HepG2 (cell line): ENCODE results near the gene CD7. TPM values are rescaled to one million over a fixed set of nuclear protein-coding genes. Genes with fewer than 3 reads are reported as not detected.

ENCODE experiments used
- CBX2 ChIP-seq, 2 experiments: fragments of 200-600 bp in 1 of 2; sonication (generic); formaldehyde crosslinking in 1 of 2; IDR thresholded peaks; 2 replicates each; pipeline versions ENCODE4 v1.7.0 to v1.8.1; 2018 to 2022; ENCODE audit warnings: low read depth in 2 of 2, low read length in 1 of 2, mild to moderate bottlenecking in 1 of 2, missing genetic modification reagents in 1 of 2
- HOXA5 ChIP-seq: sonication (generic); formaldehyde crosslinking; IDR thresholded peaks from 2 replicates; pipeline ENCODE4 v1.4.0; 2020; ENCODE audit warnings: missing genetic modification reagents
- KLF6 ChIP-seq: IDR thresholded peaks from 2 replicates; pipeline ENCODE4 v1.8.0; 2016; ENCODE audit warnings: missing biosample characterization, missing genetic modification reagents
- MAFK ChIP-seq, 2 experiments: IDR thresholded peaks in 1 of 2; conservative IDR thresholded peaks in 1 of 2; 2 replicates each; pipeline ENCODE4 v1.6.1; 2011; ENCODE audit warnings: improper control_type of control experiment in 2 of 2, low read length in 2 of 2
- SNRNP70 ChIP-seq: fragments of 200-400 bp; formaldehyde crosslinking; IDR thresholded peaks from 2 replicates; pipeline ENCODE4 v1.6.1; 2017; ENCODE audit warnings: mild to moderate bottlenecking, low read depth, low read length, moderate library complexity
- SUZ12 ChIP-seq: fragments of 150-350 bp; IDR thresholded peaks from 2 replicates; pipeline ENCODE4 v1.6.1; 2014; ENCODE audit warnings: low read depth, low read length
- ZNF83 ChIP-seq: sonication (generic); formaldehyde crosslinking; IDR thresholded peaks from 2 replicates; pipeline ENCODE4 v1.4.0; 2020; ENCODE audit warnings: missing genetic modification reagents, mild to moderate bottlenecking, borderline replicate concordance
- polyA plus RNA-seq, 8 experiments: library from polyadenylated mRNA; depleted of rRNA in 3 of 8; stranded (reverse) in 7 of 8; unstranded in 1 of 8; fragments of >200 nt; fragmentation: Illumina TruSeq in 4 of 8; extraction: Trizol in 4 of 8; gene quantifications; 2 replicates each; pipeline versions ENCODE4 v1.2.1 to v1.2.3, GENCODE V29; 2011 to 2016; ENCODE audit warnings: low read depth in 4 of 8, missing spikeins in 1 of 8, mixed read lengths in 1 of 8; ENCODE audit not compliant: insufficient read depth in 1 of 8
- total RNA-seq, 5 experiments: library from RNA; depleted of rRNA; stranded (reverse); fragments of >200 nt; fragmentation: Illumina TruSeq; extraction: Trizol; gene quantifications; 2 replicates each; pipeline ENCODE4 v1.2.3, GENCODE V29; 2016; ENCODE audit warnings: low read depth in 1 of 5
- TF ChIP-seq, protein P1 (sequence below): sonication (generic); formaldehyde crosslinking; conservative IDR thresholded peaks from 2 replicates; pipeline ENCODE4 v1.4.0; 2020; ENCODE audit warnings: missing genetic modification reagents
- TF ChIP-seq, protein P2 (sequence below): sonication (generic); formaldehyde crosslinking; IDR thresholded peaks from 2 replicates; pipeline ENCODE4 v1.8.0; 2022; ENCODE audit warnings: missing genetic modification reagents, mild to moderate bottlenecking, inconsistent platforms, borderline replicate concordance
- TF ChIP-seq, protein P3 (sequence below): sonication (generic); formaldehyde crosslinking; IDR thresholded peaks from 2 replicates; pipeline ENCODE4 v1.5.1; 2020; ENCODE audit warnings: mild to moderate bottlenecking, missing genetic modification reagents, moderate library complexity
- TF ChIP-seq, protein P4 (sequence below): sonication (generic); formaldehyde crosslinking; IDR thresholded peaks from 2 replicates; pipeline ENCODE4 v1.5.0; 2020; ENCODE audit warnings: mild to moderate bottlenecking, missing genetic modification reagents, borderline replicate concordance
- TF ChIP-seq, protein P5 (sequence below): sonication (generic); formaldehyde crosslinking; IDR thresholded peaks from 2 replicates; pipeline ENCODE4 v1.4.0; 2020; ENCODE audit warnings: mild to moderate bottlenecking, missing genetic modification reagents

The CD7 gene
- total and polyA plus RNA-seq, 2 of the 13 experiments (the other 11 are each of a cell fraction or from before 2014, with no cell fraction given) = 67.6 to 76.4 TPM

DNA sequence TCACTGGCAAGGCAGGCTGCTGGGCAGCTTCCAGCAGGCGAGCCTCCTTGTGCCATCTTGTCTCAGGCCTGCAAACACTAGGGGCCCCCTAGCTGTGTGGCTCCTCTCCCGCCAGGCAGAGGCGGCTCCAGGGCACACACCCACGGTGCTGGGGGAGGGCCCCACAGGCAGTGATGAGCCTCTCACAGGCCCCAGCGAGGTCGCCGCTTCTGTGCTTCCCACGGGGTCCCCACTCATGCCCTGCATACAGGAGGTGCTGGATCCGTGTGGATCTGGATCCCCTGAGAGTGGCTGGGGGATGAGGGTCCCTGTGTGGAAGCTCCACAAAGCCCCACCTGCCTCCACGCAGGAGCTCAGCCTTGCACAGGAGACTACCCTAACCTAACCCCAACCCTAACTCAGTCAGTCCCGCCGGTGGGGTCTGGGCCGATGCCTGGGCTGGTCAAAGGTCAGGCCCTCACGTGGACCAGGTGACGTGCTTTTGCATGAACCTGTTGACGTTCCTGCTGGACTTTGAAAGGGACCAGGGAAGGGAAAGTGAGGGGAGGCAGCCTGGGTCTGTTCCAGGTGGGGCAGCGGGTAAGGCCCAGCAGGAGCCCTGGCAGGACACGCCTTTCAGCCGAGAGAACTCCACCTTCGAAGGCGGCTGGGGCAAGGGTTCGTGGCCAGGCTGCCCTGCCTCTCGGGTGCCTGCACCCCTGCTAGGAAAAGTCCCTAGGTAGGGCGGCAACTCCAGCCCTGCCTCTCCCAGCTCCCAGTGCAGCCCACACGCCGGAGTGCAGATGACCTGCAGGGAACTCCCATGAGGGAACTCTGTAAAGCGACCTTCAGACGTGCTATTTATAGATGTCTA lies 11.0 kb upstream of the CD7 start (continued):
- TF ChIP-seq, protein P1, sequence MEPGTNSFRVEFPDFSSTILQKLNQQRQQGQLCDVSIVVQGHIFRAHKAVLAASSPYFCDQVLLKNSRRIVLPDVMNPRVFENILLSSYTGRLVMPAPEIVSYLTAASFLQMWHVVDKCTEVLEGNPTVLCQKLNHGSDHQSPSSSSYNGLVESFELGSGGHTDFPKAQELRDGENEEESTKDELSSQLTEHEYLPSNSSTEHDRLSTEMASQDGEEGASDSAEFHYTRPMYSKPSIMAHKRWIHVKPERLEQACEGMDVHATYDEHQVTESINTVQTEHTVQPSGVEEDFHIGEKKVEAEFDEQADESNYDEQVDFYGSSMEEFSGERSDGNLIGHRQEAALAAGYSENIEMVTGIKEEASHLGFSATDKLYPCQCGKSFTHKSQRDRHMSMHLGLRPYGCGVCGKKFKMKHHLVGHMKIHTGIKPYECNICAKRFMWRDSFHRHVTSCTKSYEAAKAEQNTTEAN (CRISPR knock-in tag) = peak; percentile 70; the same call in 1 of the 2 replicates
- TF ChIP-seq HOXA5 (peak; percentile 76), CBX2 (IDR thresholded peaks at IDR 0.05; ENCODE audit: low read depth, low read length) (no peak), CBX2 (CRISPR knock-in tag; IDR thresholded peaks at IDR 0.05; ENCODE audit: low read depth) (no peak), SUZ12 (no peak), ZNF83 (0 out of 2 replicates have a peak, but pooled peaks have one; percentile 24), MAFK (conservative IDR thresholded peaks at IDR 0.05 in 1 of 2, IDR thresholded peaks at IDR 0.05 in 1 of 2; ENCODE audit: low read length in 2 of 2) (no peak), SNRNP70 (no peak), KLF6 (peak; percentile 91)
- TF ChIP-seq, protein P2, sequence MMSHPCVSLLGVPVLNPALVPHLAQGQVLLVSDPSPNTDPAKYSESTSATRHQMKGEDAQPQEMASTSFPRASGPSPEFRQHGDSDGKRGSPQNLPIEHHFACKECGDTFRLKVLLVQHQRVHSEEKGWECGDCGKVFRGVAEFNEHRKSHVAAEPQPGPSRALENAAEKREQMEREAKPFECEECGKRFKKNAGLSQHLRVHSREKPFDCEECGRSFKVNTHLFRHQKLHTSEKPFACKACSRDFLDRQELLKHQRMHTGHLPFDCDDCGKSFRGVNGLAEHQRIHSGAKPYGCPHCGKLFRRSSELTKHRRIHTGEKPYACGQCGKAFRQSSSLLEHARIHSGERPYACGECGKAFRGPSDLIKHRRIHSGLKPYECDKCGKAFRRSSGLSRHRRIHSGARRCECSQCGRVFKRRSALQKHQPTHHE = 0 out of 2 replicates have a peak, but pooled peaks have one; percentile 68
- TF ChIP-seq, protein P3, sequence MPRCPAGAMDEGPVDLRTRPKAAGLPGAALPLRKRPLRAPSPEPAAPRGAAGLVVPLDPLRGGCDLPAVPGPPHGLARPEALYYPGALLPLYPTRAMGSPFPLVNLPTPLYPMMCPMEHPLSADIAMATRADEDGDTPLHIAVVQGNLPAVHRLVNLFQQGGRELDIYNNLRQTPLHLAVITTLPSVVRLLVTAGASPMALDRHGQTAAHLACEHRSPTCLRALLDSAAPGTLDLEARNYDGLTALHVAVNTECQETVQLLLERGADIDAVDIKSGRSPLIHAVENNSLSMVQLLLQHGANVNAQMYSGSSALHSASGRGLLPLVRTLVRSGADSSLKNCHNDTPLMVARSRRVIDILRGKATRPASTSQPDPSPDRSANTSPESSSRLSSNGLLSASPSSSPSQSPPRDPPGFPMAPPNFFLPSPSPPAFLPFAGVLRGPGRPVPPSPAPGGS (CRISPR knock-in tag) = peak; percentile 92; the same call in 1 of the 2 replicates
- TF ChIP-seq, protein P4, sequence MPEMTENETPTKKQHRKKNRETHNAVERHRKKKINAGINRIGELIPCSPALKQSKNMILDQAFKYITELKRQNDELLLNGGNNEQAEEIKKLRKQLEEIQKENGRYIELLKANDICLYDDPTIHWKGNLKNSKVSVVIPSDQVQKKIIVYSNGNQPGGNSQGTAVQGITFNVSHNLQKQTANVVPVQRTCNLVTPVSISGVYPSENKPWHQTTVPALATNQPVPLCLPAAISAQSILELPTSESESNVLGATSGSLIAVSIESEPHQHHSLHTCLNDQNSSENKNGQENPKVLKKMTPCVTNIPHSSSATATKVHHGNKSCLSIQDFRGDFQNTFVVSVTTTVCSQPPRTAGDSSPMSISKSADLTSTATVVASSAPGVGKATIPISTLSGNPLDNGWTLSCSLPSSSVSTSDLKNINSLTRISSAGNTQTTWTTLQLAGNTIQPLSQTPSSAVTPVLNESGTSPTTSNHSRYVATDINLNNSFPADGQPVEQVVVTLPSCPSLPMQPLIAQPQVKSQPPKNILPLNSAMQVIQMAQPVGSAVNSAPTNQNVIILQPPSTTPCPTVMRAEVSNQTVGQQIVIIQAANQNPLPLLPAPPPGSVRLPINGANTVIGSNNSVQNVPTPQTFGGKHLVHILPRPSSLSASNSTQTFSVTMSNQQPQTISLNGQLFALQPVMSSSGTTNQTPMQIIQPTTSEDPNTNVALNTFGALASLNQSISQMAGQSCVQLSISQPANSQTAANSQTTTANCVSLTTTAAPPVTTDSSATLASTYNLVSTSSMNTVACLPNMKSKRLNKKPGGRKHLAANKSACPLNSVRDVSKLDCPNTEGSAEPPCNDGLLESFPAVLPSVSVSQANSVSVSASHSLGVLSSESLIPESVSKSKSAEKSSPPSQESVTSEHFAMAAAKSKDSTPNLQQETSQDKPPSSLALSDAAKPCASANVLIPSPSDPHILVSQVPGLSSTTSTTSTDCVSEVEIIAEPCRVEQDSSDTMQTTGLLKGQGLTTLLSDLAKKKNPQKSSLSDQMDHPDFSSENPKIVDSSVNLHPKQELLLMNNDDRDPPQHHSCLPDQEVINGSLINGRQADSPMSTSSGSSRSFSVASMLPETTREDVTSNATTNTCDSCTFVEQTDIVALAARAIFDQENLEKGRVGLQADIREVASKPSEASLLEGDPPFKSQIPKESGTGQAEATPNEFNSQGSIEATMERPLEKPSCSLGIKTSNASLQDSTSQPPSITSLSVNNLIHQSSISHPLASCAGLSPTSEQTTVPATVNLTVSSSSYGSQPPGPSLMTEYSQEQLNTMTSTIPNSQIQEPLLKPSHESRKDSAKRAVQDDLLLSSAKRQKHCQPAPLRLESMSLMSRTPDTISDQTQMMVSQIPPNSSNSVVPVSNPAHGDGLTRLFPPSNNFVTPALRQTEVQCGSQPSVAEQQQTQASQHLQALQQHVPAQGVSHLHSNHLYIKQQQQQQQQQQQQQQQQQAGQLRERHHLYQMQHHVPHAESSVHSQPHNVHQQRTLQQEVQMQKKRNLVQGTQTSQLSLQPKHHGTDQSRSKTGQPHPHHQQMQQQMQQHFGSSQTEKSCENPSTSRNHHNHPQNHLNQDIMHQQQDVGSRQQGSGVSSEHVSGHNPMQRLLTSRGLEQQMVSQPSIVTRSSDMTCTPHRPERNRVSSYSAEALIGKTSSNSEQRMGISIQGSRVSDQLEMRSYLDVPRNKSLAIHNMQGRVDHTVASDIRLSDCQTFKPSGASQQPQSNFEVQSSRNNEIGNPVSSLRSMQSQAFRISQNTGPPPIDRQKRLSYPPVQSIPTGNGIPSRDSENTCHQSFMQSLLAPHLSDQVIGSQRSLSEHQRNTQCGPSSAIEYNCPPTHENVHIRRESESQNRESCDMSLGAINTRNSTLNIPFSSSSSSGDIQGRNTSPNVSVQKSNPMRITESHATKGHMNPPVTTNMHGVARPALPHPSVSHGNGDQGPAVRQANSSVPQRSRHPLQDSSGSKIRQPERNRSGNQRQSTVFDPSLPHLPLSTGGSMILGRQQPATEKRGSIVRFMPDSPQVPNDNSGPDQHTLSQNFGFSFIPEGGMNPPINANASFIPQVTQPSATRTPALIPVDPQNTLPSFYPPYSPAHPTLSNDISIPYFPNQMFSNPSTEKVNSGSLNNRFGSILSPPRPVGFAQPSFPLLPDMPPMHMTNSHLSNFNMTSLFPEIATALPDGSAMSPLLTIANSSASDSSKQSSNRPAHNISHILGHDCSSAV (CRISPR knock-in tag) = peak; percentile 56; the same call in 1 of the 2 replicates
- TF ChIP-seq, protein P5, sequence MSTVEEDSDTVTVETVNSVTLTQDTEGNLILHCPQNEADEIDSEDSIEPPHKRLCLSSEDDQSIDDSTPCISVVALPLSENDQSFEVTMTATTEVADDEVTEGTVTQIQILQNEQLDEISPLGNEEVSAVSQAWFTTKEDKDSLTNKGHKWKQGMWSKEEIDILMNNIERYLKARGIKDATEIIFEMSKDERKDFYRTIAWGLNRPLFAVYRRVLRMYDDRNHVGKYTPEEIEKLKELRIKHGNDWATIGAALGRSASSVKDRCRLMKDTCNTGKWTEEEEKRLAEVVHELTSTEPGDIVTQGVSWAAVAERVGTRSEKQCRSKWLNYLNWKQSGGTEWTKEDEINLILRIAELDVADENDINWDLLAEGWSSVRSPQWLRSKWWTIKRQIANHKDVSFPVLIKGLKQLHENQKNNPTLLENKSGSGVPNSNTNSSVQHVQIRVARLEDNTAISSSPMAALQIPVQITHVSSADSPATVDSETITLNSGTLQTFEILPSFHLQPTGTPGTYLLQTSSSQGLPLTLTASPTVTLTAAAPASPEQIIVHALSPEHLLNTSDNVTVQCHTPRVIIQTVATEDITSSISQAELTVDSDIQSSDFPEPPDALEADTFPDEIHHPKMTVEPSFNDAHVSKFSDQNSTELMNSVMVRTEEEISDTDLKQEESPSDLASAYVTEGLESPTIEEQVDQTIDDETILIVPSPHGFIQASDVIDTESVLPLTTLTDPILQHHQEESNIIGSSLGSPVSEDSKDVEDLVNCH (CRISPR knock-in tag) = no peak
